Measurements from ENCODE around the gene ST3GAL5. TPM values are rescaled to one million over a fixed set of nuclear protein-coding genes. Genes with fewer than 3 reads are reported as not detected.
A peak's percentile ranks its signal among the peaks of the same experiment; 100 is the strongest.

The ST3GAL5 gene
- total RNA-seq, 3 donors from 2014 or later, result 20.8 to 52.5 (median 29.5) TPM

- H3K9me3 ChIP-seq, result peaks cover 0 to 4% of the 10 kb centered on the region in 2 donors
- DNase-seq (ENCODE audit: low spot score in 2 of 2), result no peak
- no peaks in the 10 kb centered on the region for H3K36me3 ChIP-seq
- H3K4me1 ChIP-seq, result no peaks in the 10 kb centered on the region
- TF ChIP-seq POLR2AphosphoS5 (IDR thresholded peaks at IDR 0.05) (no peak), POLR2A (IDR thresholded peaks at IDR 0.05) (no peak), CTCF (IDR thresholded peaks at IDR 0.05) (no peak)
- H3K27ac ChIP-seq, result no peak overlapping the region
- H3K27me3 ChIP-seq, result no peaks in the 10 kb centered on the region
- no peak overlapping the region for H3K4me3 ChIP-seq
- intact Hi-C loops (cut with DNase I; ENCODE audit: low total_unique reads), result no loop called here
These were observed 9.9 kb downstream of the ST3GAL5 start for GRCh38 chr2:85878719-85879370.

GRCh38 chr2:85875350-85876050 is 13.3 kb downstream of the ST3GAL5 start:
- intact Hi-C loops (cut with DNase I; ENCODE audit: low total_unique reads), result no loop called here
- no peak overlapping the region for H3K4me3 ChIP-seq
- no peaks in the 10 kb centered on the region for H3K27me3 ChIP-seq
- no peak for DNase-seq (ENCODE audit: low spot score in 2 of 2)
- H3K9me3 ChIP-seq, result no peaks in the 10 kb centered on the region
- no peak overlapping the region for H3K27ac ChIP-seq
- H3K36me3 ChIP-seq, result no peaks in the 10 kb centered on the region
- no peaks in the 10 kb centered on the region for H3K4me1 ChIP-seq
- TF ChIP-seq POLR2AphosphoS5 (IDR thresholded peaks at IDR 0.05) (no peak), CTCF (IDR thresholded peaks at IDR 0.05) (no peak), POLR2A (IDR thresholded peaks at IDR 0.05) (no peak)

- Histone ChIP-seq H3K27me3 (no peaks in the 10 kb centered on the region), H3K27ac (peak overlapping the region in 1 of 2 donors; percentile 6), H3K4me1 (no peaks in the 10 kb centered on the region), H3K4me3 (no peak overlapping the region), H3K9me3 (no peaks in the 10 kb centered on the region), H3K36me3 (no peaks in the 10 kb centered on the region)
- intact Hi-C loops (cut with DNase I; ENCODE audit: low total_unique reads), result no loop called here
- TF ChIP-seq CTCF (IDR thresholded peaks at IDR 0.05), result no peak
- no peak for TF ChIP-seq POLR2A (IDR thresholded peaks at IDR 0.05)
- TF ChIP-seq POLR2AphosphoS5 (IDR thresholded peaks at IDR 0.05), result no peak
- no peak for DNase-seq (ENCODE audit: low spot score in 2 of 2)
These were observed 15.1 kb downstream of the ST3GAL5 start for GRCh38 chr2:85873679-85874078.

- no peak for DNase-seq (ENCODE audit: low spot score in 2 of 2)
- Histone ChIP-seq H3K36me3 (no peaks in the 10 kb centered on the region), H3K4me1 (no peaks in the 10 kb centered on the region), H3K27me3 (no peaks in the 10 kb centered on the region), H3K4me3 (no peak overlapping the region), H3K9me3 (no peaks in the 10 kb centered on the region), H3K27ac (no peak overlapping the region)
- intact Hi-C loops (cut with DNase I; ENCODE audit: low total_unique reads), result no loop called here
- no peak for TF ChIP-seq CTCF (IDR thresholded peaks at IDR 0.05)
- TF ChIP-seq POLR2AphosphoS5 (IDR thresholded peaks at IDR 0.05), result no peak
- no peak for TF ChIP-seq POLR2A (IDR thresholded peaks at IDR 0.05)
These were observed 16.1 kb downstream of the ST3GAL5 start for GRCh38 chr2:85872536-85873161.
